IMR-90 (cell line): Measurements from ENCODE around the gene IHH.

Source experiments
- CEBPB ChIP-seq: IDR thresholded peaks from 2 replicates; pipeline ENCODE4 v1.6.1; 2012; ENCODE audit warnings: low read depth, low read length, improper control_type of control experiment
- CHD1 ChIP-seq: IDR thresholded peaks from 2 replicates; pipeline ENCODE4 v1.6.1; 2012; ENCODE audit warnings: low read depth, low read length, improper control_type of control experiment
- CTCF ChIP-seq: conservative IDR thresholded peaks from 2 replicates; pipeline ENCODE4 v1.5.1; 2012; ENCODE audit warnings: mild to moderate bottlenecking, low read depth, low read length, improper control_type of control experiment
- ELK1 ChIP-seq: fragments of 150-350 bp; IDR thresholded peaks from 2 replicates; pipeline ENCODE4 v1.6.1; 2016; ENCODE audit warnings: low read depth, mild to moderate bottlenecking, low read length, moderate library complexity, borderline replicate concordance
- FOS ChIP-seq: fragments of 150-350 bp; IDR thresholded peaks from 2 replicates; pipeline ENCODE4 v1.6.1; 2016; ENCODE audit warnings: low read depth, low read length
- MAFK ChIP-seq: IDR thresholded peaks from 2 replicates; pipeline ENCODE4 v1.6.1; 2012; ENCODE audit warnings: low read depth, low read length, improper control_type of control experiment
- MAZ ChIP-seq: IDR thresholded peaks from 2 replicates; pipeline ENCODE4 v1.6.1; 2012; ENCODE audit warnings: low read depth, mild to moderate bottlenecking, low read length, improper control_type of control experiment, moderate library complexity, borderline replicate concordance
- POLR2A ChIP-seq: IDR thresholded peaks from 2 replicates; pipeline ENCODE4 v1.6.1; 2012; ENCODE audit warnings: mild to moderate bottlenecking, low read depth, low read length
- RCOR1 ChIP-seq: IDR thresholded peaks from 2 replicates; pipeline ENCODE4 v1.6.1; 2012; ENCODE audit warnings: mild to moderate bottlenecking, low read length, improper control_type of control experiment; ENCODE audit not compliant: insufficient replicate concordance
- RFX5 ChIP-seq: IDR thresholded peaks from 2 replicates; pipeline ENCODE4 v1.8.0; 2012; ENCODE audit warnings: low read depth, mild to moderate bottlenecking, low read length, moderate library complexity
- SMC3 ChIP-seq: fragments of 150-350 bp; IDR thresholded peaks from 2 replicates; pipeline ENCODE4 v1.6.1; 2016; ENCODE audit warnings: low read depth, mild to moderate bottlenecking, antibody characterized with exemption, low read length, moderate library complexity
- USF2 ChIP-seq: fragments of 150-350 bp; IDR thresholded peaks from 2 replicates; pipeline ENCODE4 v1.6.1; 2017; ENCODE audit warnings: mild to moderate bottlenecking, antibody characterized with exemption, low read length, low read depth

GRCh38 chr2:219099329-219099728 is 38.6 kb upstream of the IHH start:
- no peak for TF ChIP-seq CTCF
- no peak for TF ChIP-seq CHD1
- 0 out of 2 replicates have a peak, but pooled peaks have one; percentile 22 for TF ChIP-seq FOS
- TF ChIP-seq POLR2A = no peak
- TF ChIP-seq CEBPB = peak; percentile 65
- TF ChIP-seq ELK1 = no peak
- TF ChIP-seq SMC3 = no peak
- no peak for TF ChIP-seq MAZ
- TF ChIP-seq MAFK = 0 out of 2 replicates have a peak, but pooled peaks have one; percentile 4
- no peak for TF ChIP-seq USF2
- no peak for TF ChIP-seq RFX5
- no peak for TF ChIP-seq RCOR1
